RWPE2 (cell line): ENCODE data around the gene MKNK2.

Source experiments
- ATAC-seq: fragments of 200-7000 bp; cut with Tn5 transposase; 3 replicates; pipeline ENCODE4 v1.9.1; 2021; ENCODE audit warnings: low read depth
- DNase-seq: peaks from one replicate; pipeline ENCODE4 v3.0.0-alpha.2; 2020; ENCODE audit warnings: low spot score
- H3K27ac ChIP-seq: fragments of 450-650 bp; 2 replicates; pipeline ENCODE4 v1.5.1; 2017; ENCODE audit warnings: mild to moderate bottlenecking; ENCODE audit not compliant: poor library complexity, severe bottlenecking
- H3K27me3 ChIP-seq: fragments of 250-450 bp; sonication (Bioruptor Pico); 2 replicates; pipeline ENCODE4 v1.5.1; 2021; ENCODE audit warnings: mild to moderate bottlenecking, moderate library complexity; ENCODE audit not compliant: insufficient read depth, poor library complexity, severe bottlenecking
- H3K36me3 ChIP-seq: fragments of 250-450 bp; sonication (Bioruptor Pico); 2 replicates; pipeline ENCODE4 v1.5.1; 2020; ENCODE audit warnings: low read depth, mild to moderate bottlenecking, moderate library complexity
- H3K4me1 ChIP-seq: fragments of 250-450 bp; sonication (Bioruptor Pico); 2 replicates; pipeline ENCODE4 v1.5.1; 2021; ENCODE audit warnings: mild to moderate bottlenecking, moderate library complexity; ENCODE audit not compliant: insufficient read depth, poor library complexity, severe bottlenecking
- H3K4me3 ChIP-seq: fragments of 250-450 bp; sonication (Bioruptor Pico); 2 replicates; pipeline ENCODE4 v1.5.1; 2021; ENCODE audit warnings: mild to moderate bottlenecking, moderate library complexity; ENCODE audit not compliant: severe bottlenecking
- H3K9me3 ChIP-seq: fragments of 250-450 bp; sonication (Bioruptor Pico); 2 replicates; pipeline ENCODE4 v1.5.1; 2021; ENCODE audit warnings: mild to moderate bottlenecking, moderate library complexity; ENCODE audit not compliant: severe bottlenecking
- CTCF ChIP-seq: fragments of 450-650 bp; IDR thresholded peaks from one replicate; pipeline ENCODE4 v1.5.1; 2017; ENCODE audit warnings: mild to moderate bottlenecking, moderate library complexity; ENCODE audit not compliant: poor library complexity, severe bottlenecking

Gene MKNK2

GRCh38 chr19:2039959-2040646, 10.9 kb downstream of the MKNK2 start:
- Histone ChIP-seq H3K4me1 (peaks cover 19% of the 10 kb centered on the region), H3K9me3 (no peaks in the 10 kb centered on the region), H3K4me3 (no peak overlapping the region), H3K27me3 (no peaks in the 10 kb centered on the region), H3K27ac (peak overlapping the region; percentile 83), H3K36me3 (peaks cover 65% of the 10 kb centered on the region)
- DNase-seq (peak; percentile 60), ATAC-seq (no peak)
- no peak for TF ChIP-seq CTCF

GRCh38 chr19:2039089-2039958, 11.7 kb downstream of the MKNK2 start:
- no peak for DNase-seq
- no peak for ATAC-seq
- TF ChIP-seq CTCF = no peak
- no peaks in the 10 kb centered on the region for H3K9me3 ChIP-seq
- H3K27ac ChIP-seq = peak overlapping the region; percentile 83
- H3K27me3 ChIP-seq = no peaks in the 10 kb centered on the region
- H3K4me1 ChIP-seq = peaks cover 19% of the 10 kb centered on the region
- H3K36me3 ChIP-seq = peaks cover 57% of the 10 kb centered on the region
- no peak overlapping the region for H3K4me3 ChIP-seq

- Histone ChIP-seq H3K4me1 (peaks cover 17% of the 10 kb centered on the region), H3K36me3 (peaks cover 50% of the 10 kb centered on the region), H3K4me3 (no peak overlapping the region), H3K27me3 (no peaks in the 10 kb centered on the region), H3K27ac (no peak overlapping the region), H3K9me3 (no peaks in the 10 kb centered on the region)
- ATAC-seq (no peak), DNase-seq (no peak)
- TF ChIP-seq CTCF = no peak
These were observed 12.6 kb downstream of the MKNK2 start for GRCh38 chr19:2038284-2039088.

- Histone ChIP-seq H3K9me3 (no peaks in the 10 kb centered on the region), H3K4me1 (peaks cover 11% of the 10 kb centered on the region), H3K36me3 (peaks cover 43% of the 10 kb centered on the region), H3K4me3 (no peak overlapping the region), H3K27me3 (no peaks in the 10 kb centered on the region), H3K27ac (no peak overlapping the region)
- no peak for DNase-seq
- ATAC-seq = no peak
- no peak for TF ChIP-seq CTCF
These were observed 13.3 kb downstream of the MKNK2 start for GRCh38 chr19:2037651-2038255.
